Activated CD8-positive, alpha-beta memory T cell treated with anti-CD3 and anti-CD28 coated beads, Interleukin-2, amount 50 U/mL, for 4 hours (primary cell): ENCODE measurements around the gene LIN7A.
"Not testable (repeated sequence)": the region's sequence is repeated elsewhere in the genome, so short reads cannot be mapped to it uniquely, and the experiment has no call there.

Source experiments
- DNase-seq: peaks from one replicate; pipeline ENCODE4 v3.0.0-alpha.2; 2020

Gene LIN7A

GRCh38 chr12:80802652-80803400, 134.9 kb downstream of the LIN7A start:
- no peak for DNase-seq

DNA sequence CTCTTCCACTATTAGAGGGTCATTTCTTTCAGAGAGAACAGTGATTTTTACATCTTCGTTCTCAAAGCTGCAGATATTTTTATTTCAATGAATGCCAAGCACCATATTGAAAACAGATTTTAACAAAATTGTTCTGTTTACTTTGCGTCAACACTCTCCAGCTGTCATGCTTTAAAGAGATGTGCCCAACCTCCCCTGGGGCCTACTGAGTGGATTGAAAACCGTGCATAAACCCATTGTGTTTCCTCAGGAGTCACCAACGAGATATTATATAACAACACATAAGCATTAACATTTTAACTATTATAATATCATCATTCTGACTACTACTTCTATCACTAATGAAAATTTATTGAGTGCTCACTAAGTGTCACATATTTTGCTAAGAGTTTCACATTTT, 139.5 kb downstream of the LIN7A start:
- DNase-seq, result no peak

GRCh38 chr12:80794551-80794950, 143.2 kb downstream of the LIN7A start:
- no peak for DNase-seq

DNA sequence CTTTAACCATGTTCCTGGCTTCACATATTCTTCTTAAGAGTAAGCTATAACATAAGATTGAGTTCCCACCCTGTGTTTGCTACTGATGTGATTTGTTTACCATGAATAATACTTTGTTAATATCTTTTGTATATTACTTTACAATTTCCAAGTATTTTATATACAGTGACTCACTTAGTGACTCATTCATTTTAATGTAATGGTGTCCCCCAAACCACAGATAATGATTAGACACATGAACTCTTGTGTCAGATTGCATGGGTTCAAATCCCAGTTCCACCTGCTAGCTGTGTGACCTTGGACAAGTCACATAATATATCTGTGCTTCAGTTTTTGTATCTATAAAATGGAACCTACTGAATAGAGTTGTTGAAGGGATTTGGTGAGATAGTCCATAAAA, 144.9 kb downstream of the LIN7A start:
- DNase-seq, result no peak

- no peak for DNase-seq
Observed at GRCh38 chr12:80791863-80792262, 145.9 kb downstream of the LIN7A start.

DNA sequence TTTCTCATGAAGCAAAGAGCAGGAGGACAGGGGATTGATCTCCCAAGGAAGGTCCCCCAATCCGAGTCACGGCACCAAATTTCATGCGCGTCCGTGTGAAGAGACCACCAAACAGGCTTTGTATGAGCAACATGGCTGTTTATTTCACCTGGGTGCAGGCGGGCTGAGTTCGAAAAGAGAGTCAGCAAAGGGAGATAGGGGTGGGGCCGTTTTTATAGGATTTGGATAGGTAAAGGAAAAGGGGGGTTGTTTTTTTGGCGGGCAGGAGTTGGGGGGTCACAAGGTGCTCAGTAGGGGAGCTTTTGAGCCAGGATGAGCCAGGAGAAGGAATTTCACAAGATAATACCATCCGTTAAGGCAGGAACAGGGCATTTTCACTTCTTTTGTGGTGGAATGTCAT, 149.3 kb downstream of the LIN7A start:
- DNase-seq, result not testable (repeated sequence)

GRCh38 chr12:80782963-80783470, 154.7 kb downstream of the LIN7A start:
- not testable (repeated sequence) for DNase-seq

GRCh38 chr12:80781313-80781712, 156.4 kb downstream of the LIN7A start:
- DNase-seq, result no peak

- no peak for DNase-seq
Observed at GRCh38 chr12:80780746-80781145, 157.0 kb downstream of the LIN7A start.

- DNase-seq, result no peak
Observed at GRCh38 chr12:80778005-80778541, 159.7 kb downstream of the LIN7A start.

- no peak for DNase-seq
Observed at GRCh38 chr12:80777587-80777986, 160.1 kb downstream of the LIN7A start.

DNA sequence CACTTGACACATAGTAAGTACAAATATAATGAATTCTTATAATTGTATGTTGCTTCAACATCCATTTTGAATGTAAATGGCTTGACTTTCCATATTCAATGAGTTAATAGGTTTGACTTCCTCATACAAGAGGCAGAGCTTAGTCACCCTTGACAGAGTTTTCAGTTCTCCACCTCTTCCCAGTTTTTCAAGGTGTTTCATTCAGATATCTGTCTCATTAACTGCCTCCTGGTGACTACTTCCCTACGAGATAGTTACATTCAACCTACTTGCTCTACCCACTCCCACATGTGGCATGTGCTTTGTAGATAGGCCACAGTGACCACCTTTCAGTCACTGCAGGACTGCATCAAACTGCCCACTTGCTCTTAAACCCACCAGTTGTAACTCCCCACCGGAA, 161.0 kb downstream of the LIN7A start:
- DNase-seq, result no peak

GRCh38 chr12:80770958-80771357, 166.8 kb downstream of the LIN7A start:
- no peak for DNase-seq

GRCh38 chr12:80769553-80770140, 168.1 kb downstream of the LIN7A start:
- no peak for DNase-seq

GRCh38 chr12:80766897-80767296, 170.8 kb downstream of the LIN7A start:
- DNase-seq, result no peak

DNA sequence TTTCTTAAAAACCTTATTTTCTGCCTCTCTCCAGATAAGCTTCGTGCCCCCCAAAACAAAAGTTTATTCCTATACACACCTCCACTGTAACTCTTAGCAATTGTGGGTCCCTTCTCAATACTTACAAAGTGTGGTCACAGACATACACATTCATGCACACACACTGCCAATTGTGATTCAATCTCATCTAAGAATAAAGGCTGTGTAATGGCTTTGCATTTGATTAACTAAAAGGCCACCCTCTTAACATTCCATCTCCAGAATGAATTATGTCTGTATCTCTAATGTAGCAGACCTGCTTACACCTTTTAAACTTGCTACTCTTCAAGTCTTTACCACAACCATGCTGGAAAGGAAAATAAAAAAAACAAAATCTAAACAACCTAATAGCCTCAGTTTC, 171.5 kb downstream of the LIN7A start:
- DNase-seq, result no peak

DNA sequence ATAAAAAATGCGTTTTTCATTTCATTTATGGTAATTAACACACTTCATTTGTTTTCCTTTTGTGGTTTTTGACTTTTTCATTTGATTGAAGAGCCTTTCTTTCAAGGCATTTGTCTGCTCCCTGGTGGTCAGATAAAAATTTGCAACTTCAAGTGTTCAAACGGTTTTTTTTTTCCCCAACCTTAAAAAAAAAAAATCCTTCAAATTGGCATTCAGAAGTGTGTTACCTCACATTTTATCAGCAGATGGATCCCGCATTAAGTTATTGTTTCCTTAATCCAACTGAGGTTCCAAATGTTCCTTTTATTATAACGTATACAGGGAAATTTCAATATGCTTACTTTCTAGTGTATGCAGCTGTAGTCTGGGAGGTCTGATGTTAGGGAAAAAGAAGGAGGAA, 173.9 kb downstream of the LIN7A start:
- no peak for DNase-seq

DNA sequence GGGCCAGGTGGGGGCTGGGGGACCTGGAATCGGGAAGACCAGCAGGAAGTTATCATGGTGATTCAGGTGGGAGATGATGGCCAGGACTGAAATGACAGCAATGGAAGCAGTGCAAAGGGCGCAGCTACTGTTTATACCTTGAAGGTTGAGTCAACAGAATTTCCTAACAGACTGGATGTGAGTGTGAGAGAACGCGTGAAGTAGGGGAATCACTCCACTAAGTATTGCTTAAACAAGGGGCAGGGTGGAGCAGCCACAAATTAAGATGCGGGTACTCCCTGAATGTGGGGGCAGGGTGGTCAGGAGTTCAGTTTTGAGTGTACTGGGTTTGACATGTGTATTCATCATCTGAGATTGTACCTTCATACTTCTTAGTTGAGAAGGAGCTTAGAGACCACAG, 175.9 kb downstream of the LIN7A start:
- no peak for DNase-seq

DNA sequence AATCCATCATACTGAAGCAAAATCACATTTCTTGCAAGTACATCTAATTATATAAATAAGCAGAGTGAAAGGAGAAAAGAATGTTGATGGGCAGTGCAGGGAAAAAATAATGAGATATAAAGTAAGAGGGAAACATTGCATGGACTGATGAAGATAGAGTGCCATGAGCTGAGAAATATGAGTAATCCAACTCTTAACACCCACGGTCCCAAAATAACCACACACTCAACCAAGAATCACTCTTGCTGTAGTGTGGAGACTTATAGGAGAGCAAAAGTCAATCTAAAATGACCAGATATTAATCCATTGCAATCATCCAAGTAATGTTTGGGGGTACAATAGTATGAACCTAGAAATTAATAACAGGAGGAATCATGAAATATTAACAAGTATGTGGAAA, 180.9 kb downstream of the LIN7A start:
- no peak for DNase-seq

- no peak for DNase-seq
Observed at GRCh38 chr12:80754274-80754673, 183.5 kb downstream of the LIN7A start.

DNA sequence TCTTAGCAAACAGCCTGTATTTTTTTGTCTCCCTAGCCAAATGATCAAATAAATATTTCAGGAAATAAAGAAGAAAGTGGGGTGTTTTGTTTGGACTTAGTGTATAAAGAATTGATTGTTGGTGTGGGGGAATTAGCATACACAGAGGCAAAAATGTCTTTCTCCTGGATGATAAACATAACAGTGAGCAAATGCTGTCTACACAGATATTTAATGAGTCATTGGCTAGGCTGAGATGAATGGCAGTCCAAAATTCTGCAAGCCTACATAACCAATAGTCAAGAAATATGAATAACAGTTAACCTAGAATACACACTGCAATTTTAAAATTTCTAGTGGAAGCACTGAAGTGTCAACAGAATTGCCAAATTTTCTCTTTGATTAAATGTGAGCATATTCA, 185.3 kb downstream of the LIN7A start:
- DNase-seq, result no peak

GRCh38 chr12:80749456-80749855, 188.3 kb downstream of the LIN7A start:
- no peak for DNase-seq

- no peak for DNase-seq
Observed at GRCh38 chr12:80747800-80748199, 189.9 kb downstream of the LIN7A start.

DNA sequence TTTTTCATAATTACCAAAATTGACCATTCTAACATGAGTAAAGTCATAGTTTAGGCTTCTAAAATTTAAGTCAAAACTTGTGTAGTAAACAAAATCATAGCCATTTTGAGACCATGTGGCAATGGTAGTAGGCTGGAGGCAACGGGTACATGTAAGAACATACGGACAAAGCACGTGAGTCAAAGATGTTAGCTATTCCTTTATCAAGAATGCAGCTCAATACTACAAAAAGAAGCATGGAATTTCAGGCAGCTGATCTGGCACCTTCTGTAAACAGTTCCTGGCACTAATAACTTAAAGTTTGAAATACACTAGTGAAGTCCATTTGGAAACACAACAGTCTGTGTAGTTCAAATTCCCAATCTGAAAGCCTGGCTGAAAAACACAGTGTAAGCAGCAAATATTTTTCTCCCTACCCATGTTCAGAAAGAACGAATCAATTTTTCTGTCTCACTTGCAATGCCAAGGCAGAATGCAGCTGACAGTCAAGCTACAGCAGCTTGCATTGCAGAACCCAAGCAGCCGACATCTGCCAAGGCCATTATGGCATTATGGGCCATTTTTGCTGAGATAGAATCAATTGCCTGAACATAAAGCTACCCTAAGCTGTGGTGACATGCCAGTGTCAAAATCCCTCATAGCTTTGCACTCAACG, 191.8 kb downstream of the LIN7A start:
- no peak for DNase-seq
